ENCODE measurements around the gene RPL13.

The RPL13 gene

GRCh38 chr16:89610108-89610453 is 49.6 kb downstream of the RPL13 start:
- TF ChIP-seq, protein P1, sequence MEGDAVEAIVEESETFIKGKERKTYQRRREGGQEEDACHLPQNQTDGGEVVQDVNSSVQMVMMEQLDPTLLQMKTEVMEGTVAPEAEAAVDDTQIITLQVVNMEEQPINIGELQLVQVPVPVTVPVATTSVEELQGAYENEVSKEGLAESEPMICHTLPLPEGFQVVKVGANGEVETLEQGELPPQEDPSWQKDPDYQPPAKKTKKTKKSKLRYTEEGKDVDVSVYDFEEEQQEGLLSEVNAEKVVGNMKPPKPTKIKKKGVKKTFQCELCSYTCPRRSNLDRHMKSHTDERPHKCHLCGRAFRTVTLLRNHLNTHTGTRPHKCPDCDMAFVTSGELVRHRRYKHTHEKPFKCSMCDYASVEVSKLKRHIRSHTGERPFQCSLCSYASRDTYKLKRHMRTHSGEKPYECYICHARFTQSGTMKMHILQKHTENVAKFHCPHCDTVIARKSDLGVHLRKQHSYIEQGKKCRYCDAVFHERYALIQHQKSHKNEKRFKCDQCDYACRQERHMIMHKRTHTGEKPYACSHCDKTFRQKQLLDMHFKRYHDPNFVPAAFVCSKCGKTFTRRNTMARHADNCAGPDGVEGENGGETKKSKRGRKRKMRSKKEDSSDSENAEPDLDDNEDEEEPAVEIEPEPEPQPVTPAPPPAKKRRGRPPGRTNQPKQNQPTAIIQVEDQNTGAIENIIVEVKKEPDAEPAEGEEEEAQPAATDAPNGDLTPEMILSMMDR (IDR thresholded peaks at IDR 0.05; ENCODE audit: low read depth, low read length), result no peak
- no peak for DNase-seq (ENCODE audit: low read depth in 2 of 2)
- H3K4me3 ChIP-seq (replicated peaks in 1 of 2; ENCODE audit: low read depth in 2 of 2, low read length in 2 of 2), result no peak overlapping the region

DNA sequence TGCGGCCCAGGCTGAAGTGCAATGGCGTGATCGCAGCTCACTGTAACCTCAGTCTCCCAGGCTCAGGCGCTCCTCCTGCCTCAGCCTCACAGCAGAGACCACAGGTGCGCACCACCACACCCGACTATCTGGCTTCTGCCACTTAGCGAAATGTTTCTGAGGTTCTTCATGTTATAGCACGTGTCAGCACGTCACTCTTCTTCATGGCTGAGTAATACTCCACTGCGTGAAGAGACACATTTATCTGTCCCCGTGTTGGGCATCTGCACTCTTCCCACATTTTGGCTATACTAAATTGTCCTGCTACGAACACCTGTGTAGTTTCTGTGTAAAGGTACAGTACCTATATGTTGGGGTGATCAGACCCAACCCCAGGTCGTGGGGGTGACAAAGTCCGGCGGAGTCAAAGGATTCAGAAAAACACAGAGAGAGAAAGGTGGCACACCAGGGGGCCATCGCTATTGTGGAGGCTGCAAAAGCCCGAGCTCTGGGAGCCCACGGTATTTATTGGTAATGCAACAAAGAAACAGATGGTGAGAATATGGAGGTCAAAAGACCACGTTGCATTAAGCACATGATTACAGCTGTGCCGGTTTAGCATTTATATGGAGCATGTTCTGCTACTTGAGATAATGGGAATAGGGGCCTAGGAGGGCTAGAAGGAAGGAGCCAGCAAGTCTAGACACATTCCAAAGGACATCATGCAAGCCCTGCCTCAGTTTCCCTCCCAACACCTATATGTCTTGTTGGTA is 52.1 kb downstream of the RPL13 start:
- no peak for DNase-seq (ENCODE audit: low read depth in 2 of 2)
- TF ChIP-seq, protein P1 (IDR thresholded peaks at IDR 0.05; ENCODE audit: low read depth, low read length), result no peak
- no peak overlapping the region for H3K4me3 ChIP-seq (replicated peaks in 1 of 2; ENCODE audit: low read depth in 2 of 2, low read length in 2 of 2)

DNA sequence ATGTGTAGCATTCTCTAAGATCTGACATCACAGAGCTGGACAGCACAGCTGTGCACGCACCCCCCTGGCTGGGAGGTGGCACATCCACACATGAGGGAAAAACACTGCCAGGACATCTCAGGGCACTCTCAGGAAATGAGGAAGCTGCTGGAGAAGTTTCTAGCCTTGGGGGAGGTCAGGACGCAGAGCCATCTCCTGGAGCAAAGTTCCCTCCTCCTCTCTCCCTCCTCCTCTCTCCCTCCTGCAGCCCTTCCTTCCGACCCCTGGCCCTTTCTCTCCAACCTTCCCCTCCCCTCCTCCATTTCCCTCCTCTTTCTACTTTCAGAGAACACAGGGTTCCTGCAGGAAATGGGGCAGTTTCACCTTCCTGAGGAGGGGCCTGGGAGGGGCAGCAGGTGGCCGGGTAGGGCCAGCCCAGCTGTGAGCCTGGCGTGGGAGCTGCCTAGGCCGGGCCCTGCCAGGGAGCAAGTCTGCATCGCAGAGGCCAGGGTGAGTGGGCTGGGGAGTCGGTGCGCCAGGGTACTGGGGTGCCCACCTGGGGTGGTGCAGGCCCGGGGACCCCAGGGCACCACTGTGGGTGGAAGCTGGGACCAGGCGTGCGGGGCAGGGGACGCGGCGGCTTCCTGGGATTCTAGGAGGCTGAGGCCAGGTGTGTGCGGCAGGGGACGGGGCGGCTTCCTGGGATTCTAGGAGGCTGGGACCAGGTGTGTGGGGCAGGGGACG is 52.9 kb downstream of the RPL13 start, which contains the start of gene DPEP1:
DPEP1 (plus strand) TSS at position 412 of the 723 bp plus-strand sequence. CDS start 16,769 bp downstream, outside the sequence.
- H3K4me3 ChIP-seq (replicated peaks in 1 of 2; ENCODE audit: low read depth in 2 of 2, low read length in 2 of 2), result no peak within 1 kb of the TSS
- DNase-seq (ENCODE audit: low read depth in 2 of 2), result no peak
- TF ChIP-seq, protein P1 (IDR thresholded peaks at IDR 0.05; ENCODE audit: low read depth, low read length), result no peak

DNA sequence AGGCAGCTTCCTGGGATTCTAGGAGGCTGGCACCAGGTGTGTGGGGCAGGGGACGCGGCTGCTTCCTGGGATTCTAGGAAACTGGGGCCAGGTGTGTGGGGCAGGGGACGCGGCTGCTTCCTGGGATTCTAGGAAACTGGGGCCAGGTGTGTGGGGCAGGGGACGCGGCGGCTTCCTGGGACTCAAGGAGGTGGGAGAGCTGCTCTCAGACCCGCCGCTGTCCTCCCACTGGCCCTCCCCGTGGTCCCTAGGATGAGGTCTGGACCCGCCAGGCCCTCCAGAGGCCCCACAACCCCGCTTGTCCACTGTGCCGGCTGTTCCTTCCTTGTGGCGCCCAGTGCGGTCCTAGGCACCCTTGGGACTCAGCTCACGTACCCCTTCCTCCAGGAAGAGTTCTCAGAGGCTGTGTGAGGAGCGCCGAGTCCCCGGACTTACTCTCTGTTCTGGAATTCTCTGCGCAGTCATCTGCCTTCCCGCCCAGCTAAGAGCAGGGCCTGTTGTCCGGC is 53.5 kb downstream of the RPL13 start:
- TF ChIP-seq, protein P1 (IDR thresholded peaks at IDR 0.05; ENCODE audit: low read depth, low read length), result no peak

More for the DNA sequence above, 53.5 kb downstream of the RPL13 start:
- DNase-seq (ENCODE audit: low read depth in 2 of 2), result no peak
- no peak overlapping the region for H3K4me3 ChIP-seq (replicated peaks in 1 of 2; ENCODE audit: low read depth in 2 of 2, low read length in 2 of 2)

Measured in cardiac fibroblast (primary cell).